Suprapubic skin (tissue), 4 donors: ENCODE data around the gene SNRPA1. TPM values are rescaled to one million over a fixed set of nuclear protein-coding genes. Genes with fewer than 3 reads are reported as not detected.

ENCODE experiments used
- DNase-seq, 2 donors: peaks; one replicate each; pipeline ENCODE4 v3.0.0-alpha.2; 2019; ENCODE audit warnings: low spot score in 2 of 2
- H3K27ac ChIP-seq: fragments of 200-600 bp; sonication (generic); one replicate; pipeline ENCODE4 v1.5.1; 2019
- H3K27me3 ChIP-seq: fragments of 200-600 bp; sonication (generic); one replicate; pipeline ENCODE4 v1.5.1; 2019
- H3K36me3 ChIP-seq: fragments of 200-600 bp; sonication (generic); one replicate; pipeline ENCODE4 v1.5.1; 2019
- H3K4me1 ChIP-seq: fragments of 200-600 bp; sonication (generic); one replicate; pipeline ENCODE4 v1.5.1; 2019
- H3K4me3 ChIP-seq: fragments of 200-600 bp; sonication (generic); one replicate; pipeline ENCODE4 v1.5.1; 2019; ENCODE audit warnings: mild to moderate bottlenecking
- H3K9me3 ChIP-seq: fragments of 200-600 bp; sonication (generic); one replicate; pipeline ENCODE4 v1.5.1; 2019
- CTCF ChIP-seq, 2 donors: fragments of 200-600 bp in 1 of 2; fragments of 450-650 bp in 1 of 2; sonication (generic) in 1 of 2; IDR thresholded peaks; one replicate each; pipeline ENCODE4 v1.5.1; 2016 to 2019; ENCODE audit warnings: antibody characterized with exemption in 2 of 2, mild to moderate bottlenecking in 1 of 2, moderate library complexity in 1 of 2
- EP300 ChIP-seq: sonication (generic); formaldehyde crosslinking; IDR thresholded peaks from one replicate; pipeline ENCODE4 v1.6.1; 2017; ENCODE audit warnings: antibody characterized with exemption
- POLR2A ChIP-seq, 2 donors: fragments of 450-650 bp; IDR thresholded peaks; one replicate each; pipeline ENCODE4 v1.6.1; 2017; ENCODE audit warnings: antibody characterized with exemption in 2 of 2, mild to moderate bottlenecking in 2 of 2, moderate library complexity in 2 of 2
- POLR2AphosphoS5 ChIP-seq, 3 donors: sonication (generic); formaldehyde crosslinking; IDR thresholded peaks; one replicate each; pipeline ENCODE4 v1.6.1; 2017; ENCODE audit warnings: antibody characterized with exemption in 3 of 3
- WGBS: methylation state at CpG from one replicate; pipeline ENCODE4 v1.1.5; 2018; 5-methylcytosine and 5-hydroxymethylcytosine counted together
- total RNA-seq, 4 donors: library from RNA; depleted of rRNA; stranded (reverse); fragments of >200 nt; gene quantifications; one replicate each; pipeline ENCODE4 v1.1.0, GENCODE V29; 2016

Gene SNRPA1
- total RNA-seq, 4 donors from 2014 or later = 43.1 to 122 (median 48.2) TPM

GRCh38 chr15:101254157-101255050, 40.6 kb downstream of the SNRPA1 start:
- DNase-seq = no peak
- Histone ChIP-seq H3K4me1 (peaks cover 22% of the 10 kb centered on the region), H3K36me3 (no peaks in the 10 kb centered on the region), H3K4me3 (no peak overlapping the region), H3K9me3 (no peaks in the 10 kb centered on the region), H3K27me3 (no peaks in the 10 kb centered on the region), H3K27ac (no peak overlapping the region)
- WGBS = 86% methylated on average over 11 of the region's 11 CpGs
- no peak for TF ChIP-seq EP300

DNA sequence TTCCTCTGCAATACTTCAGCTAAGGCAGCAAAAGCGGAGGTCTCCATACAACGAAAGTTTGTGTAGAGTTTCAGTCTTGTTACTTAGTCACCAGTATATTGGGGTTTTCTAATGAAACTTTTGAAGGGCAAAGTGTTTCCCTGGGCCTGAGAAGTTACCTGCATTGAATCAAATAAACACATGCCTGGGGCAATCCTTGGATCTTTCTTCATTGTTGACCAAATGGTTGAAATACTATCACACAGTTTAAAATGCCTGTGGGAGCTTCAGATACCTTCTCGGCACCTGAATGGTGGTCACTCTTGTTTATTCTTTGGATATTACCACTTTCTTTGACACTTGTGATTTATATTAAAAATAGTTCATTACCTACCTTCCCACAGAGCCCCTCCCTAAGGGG, 42.2 kb downstream of the SNRPA1 start:
- Histone ChIP-seq H3K36me3 (no peaks in the 10 kb centered on the region), H3K27me3 (no peaks in the 10 kb centered on the region), H3K4me3 (peak overlapping the region; percentile 87), H3K4me1 (peaks cover 37% of the 10 kb centered on the region), H3K27ac (peak overlapping the region; percentile 97), H3K9me3 (no peaks in the 10 kb centered on the region)
- TF ChIP-seq CTCF (IDR thresholded peaks at IDR 0.05) = no peak
- no peak for TF ChIP-seq POLR2AphosphoS5 (IDR thresholded peaks at IDR 0.05)
- TF ChIP-seq EP300 = no peak
- no peak for TF ChIP-seq POLR2A (IDR thresholded peaks at IDR 0.05)
- DNase-seq = no peak
- 41% methylated on average over 3 of the region's 3 CpGs for WGBS

- DNase-seq = peak; percentile 95 to 96
- H3K27ac ChIP-seq = peak within 1 kb of the TSS; percentile 97
- TF ChIP-seq EP300 (no peak), POLR2AphosphoS5 (IDR thresholded peaks at IDR 0.05) (peak; percentile 69 to 93 (median 89)), CTCF (IDR thresholded peaks at IDR 0.05) (no peak), POLR2A (IDR thresholded peaks at IDR 0.05) (peak; percentile 45 to 79)
- H3K4me1 ChIP-seq = peaks cover 44% of the 10 kb centered on the region
- under 1% methylated on average over 23 of the region's 108 CpGs for WGBS
- H3K27me3 ChIP-seq = no peaks in the 10 kb centered on the region
- H3K36me3 ChIP-seq = no peaks in the 10 kb centered on the region
- H3K4me3 ChIP-seq = peak within 1 kb of the TSS; percentile 87
- no peaks in the 10 kb centered on the region for H3K9me3 ChIP-seq
Observed at GRCh38 chr15:101251830-101252820, 42.9 kb downstream of the SNRPA1 start, which contains the start of gene CHSY1. Gene CHSY1, minus strand, starts transcription at chr15:101252048. Its CDS starts 592 bp downstream, at chr15:101251456.

GRCh38 chr15:101250873-101251829, 43.9 kb downstream of the SNRPA1 start:
- TF ChIP-seq CTCF (IDR thresholded peaks at IDR 0.05) (no peak), POLR2A (IDR thresholded peaks at IDR 0.05) (no peak), EP300 (no peak), POLR2AphosphoS5 (IDR thresholded peaks at IDR 0.05) (no peak)
- no peaks in the 10 kb centered on the region for H3K9me3 ChIP-seq
- H3K36me3 ChIP-seq = no peaks in the 10 kb centered on the region
- H3K4me1 ChIP-seq = peaks cover 54% of the 10 kb centered on the region
- under 1% methylated on average over 32 of the region's 150 CpGs for WGBS
- peak overlapping the region; percentile 87 for H3K4me3 ChIP-seq
- H3K27ac ChIP-seq = peak overlapping the region; percentile 97
- peak in 1 of 2 donors; percentile 79 for DNase-seq
- H3K27me3 ChIP-seq = no peaks in the 10 kb centered on the region
